Lower leg skin (tissue), 3 donors: ENCODE data around the gene TAS2R1.

ENCODE experiments used
- POLR2A ChIP-seq, 2 donors: fragments of 450-650 bp; IDR thresholded peaks; one replicate each; pipeline ENCODE4 v1.6.1; 2016 to 2017; ENCODE audit warnings: antibody characterized with exemption in 2 of 2, mild to moderate bottlenecking in 1 of 2, moderate library complexity in 1 of 2
- TF ChIP-seq, protein P1 (sequence below), 3 donors: fragments of 450-650 bp; IDR thresholded peaks; one replicate each; pipeline ENCODE4 v1.5.1; 2016; ENCODE audit warnings: antibody characterized with exemption in 3 of 3, mild to moderate bottlenecking in 3 of 3, moderate library complexity in 2 of 3

DNA sequence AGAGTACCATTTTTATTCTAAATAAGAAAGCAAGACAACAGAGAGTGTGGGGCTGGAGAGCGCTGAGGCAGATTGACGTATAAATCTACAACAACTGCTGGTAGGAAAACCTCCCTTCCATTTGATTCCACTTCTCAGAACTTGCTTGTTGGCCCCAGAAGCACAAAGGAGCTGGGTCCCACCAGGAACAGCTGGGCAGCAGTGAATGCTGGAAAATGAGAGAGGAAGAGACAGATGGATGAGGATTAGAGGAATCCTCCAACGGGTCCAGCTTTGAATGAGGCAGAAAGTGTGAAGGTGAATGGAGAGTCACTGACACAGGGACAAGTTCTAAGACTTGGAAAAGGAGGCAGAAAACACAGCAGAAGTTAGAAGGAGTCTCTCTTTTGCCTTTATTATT, 14.8 kb downstream of the TAS2R1 start:
- TF ChIP-seq, protein P1, sequence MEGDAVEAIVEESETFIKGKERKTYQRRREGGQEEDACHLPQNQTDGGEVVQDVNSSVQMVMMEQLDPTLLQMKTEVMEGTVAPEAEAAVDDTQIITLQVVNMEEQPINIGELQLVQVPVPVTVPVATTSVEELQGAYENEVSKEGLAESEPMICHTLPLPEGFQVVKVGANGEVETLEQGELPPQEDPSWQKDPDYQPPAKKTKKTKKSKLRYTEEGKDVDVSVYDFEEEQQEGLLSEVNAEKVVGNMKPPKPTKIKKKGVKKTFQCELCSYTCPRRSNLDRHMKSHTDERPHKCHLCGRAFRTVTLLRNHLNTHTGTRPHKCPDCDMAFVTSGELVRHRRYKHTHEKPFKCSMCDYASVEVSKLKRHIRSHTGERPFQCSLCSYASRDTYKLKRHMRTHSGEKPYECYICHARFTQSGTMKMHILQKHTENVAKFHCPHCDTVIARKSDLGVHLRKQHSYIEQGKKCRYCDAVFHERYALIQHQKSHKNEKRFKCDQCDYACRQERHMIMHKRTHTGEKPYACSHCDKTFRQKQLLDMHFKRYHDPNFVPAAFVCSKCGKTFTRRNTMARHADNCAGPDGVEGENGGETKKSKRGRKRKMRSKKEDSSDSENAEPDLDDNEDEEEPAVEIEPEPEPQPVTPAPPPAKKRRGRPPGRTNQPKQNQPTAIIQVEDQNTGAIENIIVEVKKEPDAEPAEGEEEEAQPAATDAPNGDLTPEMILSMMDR (IDR thresholded peaks at IDR 0.05): no peak
- no peak for TF ChIP-seq POLR2A (IDR thresholded peaks at IDR 0.05)
